Ovary (tissue), 3 donors: ENCODE data around the gene SFTPA1.

Source experiments
- POLR2A ChIP-seq: fragments of 450-650 bp; IDR thresholded peaks from one replicate; pipeline ENCODE4 v1.6.1; 2017; ENCODE audit warnings: antibody characterized with exemption, mild to moderate bottlenecking, moderate library complexity
- TF ChIP-seq, protein P1 (sequence below), 3 donors: fragments of 450-650 bp in 2 of 3; fragments of 200-600 bp in 1 of 3; IDR thresholded peaks; one replicate each; pipeline versions ENCODE4 v1.5.1 to v1.8.0; 2016 to 2022; ENCODE audit warnings: antibody characterized with exemption in 3 of 3, mild to moderate bottlenecking in 1 of 3
- donor health status: DM: no; HTN: no; CAD: no.

- TF ChIP-seq, protein P1, sequence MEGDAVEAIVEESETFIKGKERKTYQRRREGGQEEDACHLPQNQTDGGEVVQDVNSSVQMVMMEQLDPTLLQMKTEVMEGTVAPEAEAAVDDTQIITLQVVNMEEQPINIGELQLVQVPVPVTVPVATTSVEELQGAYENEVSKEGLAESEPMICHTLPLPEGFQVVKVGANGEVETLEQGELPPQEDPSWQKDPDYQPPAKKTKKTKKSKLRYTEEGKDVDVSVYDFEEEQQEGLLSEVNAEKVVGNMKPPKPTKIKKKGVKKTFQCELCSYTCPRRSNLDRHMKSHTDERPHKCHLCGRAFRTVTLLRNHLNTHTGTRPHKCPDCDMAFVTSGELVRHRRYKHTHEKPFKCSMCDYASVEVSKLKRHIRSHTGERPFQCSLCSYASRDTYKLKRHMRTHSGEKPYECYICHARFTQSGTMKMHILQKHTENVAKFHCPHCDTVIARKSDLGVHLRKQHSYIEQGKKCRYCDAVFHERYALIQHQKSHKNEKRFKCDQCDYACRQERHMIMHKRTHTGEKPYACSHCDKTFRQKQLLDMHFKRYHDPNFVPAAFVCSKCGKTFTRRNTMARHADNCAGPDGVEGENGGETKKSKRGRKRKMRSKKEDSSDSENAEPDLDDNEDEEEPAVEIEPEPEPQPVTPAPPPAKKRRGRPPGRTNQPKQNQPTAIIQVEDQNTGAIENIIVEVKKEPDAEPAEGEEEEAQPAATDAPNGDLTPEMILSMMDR (IDR thresholded peaks at IDR 0.05): no peak
- TF ChIP-seq POLR2A: no peak
These were observed 8.8 kb upstream of the SFTPA1 start for GRCh38 chr10:79601939-79602338.
